GM12872 (cell line): ENCODE measurements around the gene NDUFS3.

ENCODE experiments used
- TF ChIP-seq, protein P1 (sequence below): IDR thresholded peaks from 3 replicates; pipeline ENCODE4 v1.5.1; 2011; ENCODE audit warnings: low read depth, mild to moderate bottlenecking, low read length, moderate library complexity; ENCODE audit not compliant: insufficient read depth

Gene NDUFS3

GRCh38 chr11:47538741-47539565, 39.9 kb upstream of the NDUFS3 start:
- TF ChIP-seq, protein P1, sequence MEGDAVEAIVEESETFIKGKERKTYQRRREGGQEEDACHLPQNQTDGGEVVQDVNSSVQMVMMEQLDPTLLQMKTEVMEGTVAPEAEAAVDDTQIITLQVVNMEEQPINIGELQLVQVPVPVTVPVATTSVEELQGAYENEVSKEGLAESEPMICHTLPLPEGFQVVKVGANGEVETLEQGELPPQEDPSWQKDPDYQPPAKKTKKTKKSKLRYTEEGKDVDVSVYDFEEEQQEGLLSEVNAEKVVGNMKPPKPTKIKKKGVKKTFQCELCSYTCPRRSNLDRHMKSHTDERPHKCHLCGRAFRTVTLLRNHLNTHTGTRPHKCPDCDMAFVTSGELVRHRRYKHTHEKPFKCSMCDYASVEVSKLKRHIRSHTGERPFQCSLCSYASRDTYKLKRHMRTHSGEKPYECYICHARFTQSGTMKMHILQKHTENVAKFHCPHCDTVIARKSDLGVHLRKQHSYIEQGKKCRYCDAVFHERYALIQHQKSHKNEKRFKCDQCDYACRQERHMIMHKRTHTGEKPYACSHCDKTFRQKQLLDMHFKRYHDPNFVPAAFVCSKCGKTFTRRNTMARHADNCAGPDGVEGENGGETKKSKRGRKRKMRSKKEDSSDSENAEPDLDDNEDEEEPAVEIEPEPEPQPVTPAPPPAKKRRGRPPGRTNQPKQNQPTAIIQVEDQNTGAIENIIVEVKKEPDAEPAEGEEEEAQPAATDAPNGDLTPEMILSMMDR = no peak

DNA sequence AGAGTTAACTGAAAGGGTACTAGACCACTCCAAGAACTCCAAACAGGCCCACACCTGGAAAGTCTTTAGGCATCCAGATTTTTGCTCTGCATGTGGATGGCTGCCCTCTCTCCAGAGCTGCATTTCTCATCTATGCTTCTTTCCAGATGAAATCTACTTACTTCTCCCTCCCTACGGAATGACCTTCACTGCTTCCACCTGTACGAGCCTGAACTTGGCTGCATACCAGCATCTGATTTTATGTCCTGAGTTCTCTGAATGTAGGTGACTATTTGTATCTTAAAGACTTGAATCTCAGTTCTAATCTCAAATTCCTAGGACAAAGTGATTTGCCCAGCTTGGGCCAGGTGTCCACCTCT, 39.2 kb upstream of the NDUFS3 start:
- TF ChIP-seq, protein P1 = no peak

GRCh38 chr11:47541070-47541469, 37.8 kb upstream of the NDUFS3 start:
- TF ChIP-seq, protein P1 = no peak

- TF ChIP-seq, protein P1 = no peak
Measured at GRCh38 chr11:47545298-47545697, 33.6 kb upstream of the NDUFS3 start.

DNA sequence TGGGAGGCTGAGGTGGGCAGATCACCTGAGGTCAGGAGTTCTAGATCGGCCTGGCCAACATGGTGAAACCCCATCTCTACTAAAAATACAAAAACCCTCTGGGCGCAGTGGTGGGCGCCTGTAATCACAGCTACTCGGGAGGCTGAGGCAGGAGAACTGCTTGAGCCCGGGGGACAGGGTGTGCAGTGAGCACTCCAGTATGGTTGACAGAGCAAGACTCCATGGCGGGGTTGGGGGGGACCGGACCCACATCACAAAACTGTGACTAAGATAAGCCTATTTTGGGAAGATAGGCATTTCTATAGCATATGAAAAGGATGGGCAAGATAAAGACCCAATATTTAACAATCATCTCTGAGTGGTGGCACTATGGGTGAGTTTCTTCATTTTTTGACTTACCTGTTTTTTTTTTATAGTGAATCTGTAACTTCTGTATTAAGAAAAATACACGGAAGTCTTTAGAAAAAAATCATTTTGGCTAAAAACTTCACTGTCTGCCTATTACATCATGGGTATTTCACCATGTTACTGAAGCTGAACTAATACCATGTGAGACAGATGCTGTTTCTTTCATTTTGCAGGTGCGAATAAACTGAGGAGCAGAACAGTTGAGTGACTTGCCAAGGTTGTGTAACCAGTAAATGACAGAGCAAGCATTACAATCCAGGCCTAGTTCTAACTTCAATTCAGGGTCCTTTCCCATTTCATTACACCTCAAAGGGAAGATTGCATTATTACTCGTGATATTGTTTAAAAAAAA, 28.4 kb upstream of the NDUFS3 start:
- TF ChIP-seq, protein P1 = no peak

DNA sequence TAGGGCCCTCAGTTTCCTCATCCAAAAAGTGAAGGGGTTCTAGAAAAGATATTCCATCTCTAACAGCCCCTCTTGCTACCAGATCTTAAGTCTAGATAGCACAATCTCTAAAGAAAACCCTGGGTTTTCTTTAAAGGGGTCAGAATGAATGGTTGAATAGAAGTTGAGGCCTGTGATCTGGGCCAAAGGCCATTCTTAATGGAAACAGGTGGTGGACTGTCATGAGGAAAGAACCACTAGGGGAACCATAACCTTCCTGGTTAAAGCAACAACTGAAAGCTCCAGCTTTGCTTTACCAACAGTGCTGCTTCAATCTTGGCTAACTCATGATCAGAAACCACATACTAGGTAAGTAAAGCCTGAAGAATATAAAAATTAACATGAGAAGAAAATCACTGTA, 27.8 kb upstream of the NDUFS3 start:
- TF ChIP-seq, protein P1 = peak; percentile 68

DNA sequence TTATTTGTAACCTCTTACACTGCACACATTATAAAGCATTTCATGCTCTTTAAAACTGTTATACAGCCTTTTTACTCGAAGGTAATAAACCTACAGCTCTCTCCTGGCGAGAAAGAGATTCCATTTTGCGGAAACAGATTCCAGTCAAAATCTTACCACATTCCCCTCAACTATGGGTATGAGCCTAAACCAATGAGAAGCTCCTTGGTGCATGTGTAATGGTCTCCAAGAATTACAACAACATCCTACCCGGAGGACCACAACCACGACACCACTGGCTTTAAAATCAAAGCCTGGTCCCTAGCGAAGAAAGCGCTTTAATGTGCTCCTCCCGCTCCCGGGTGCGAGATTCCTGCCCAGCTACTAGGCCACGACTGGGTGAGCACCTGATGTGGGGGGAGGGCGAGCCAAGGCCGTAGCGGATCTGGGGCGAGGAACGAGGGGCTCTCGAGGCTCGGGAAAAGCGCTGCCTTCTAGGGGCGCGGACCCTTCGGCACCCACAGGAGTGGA, 26.8 kb upstream of the NDUFS3 start:
- TF ChIP-seq, protein P1 = no peak
